HCT116 (cell line): ENCODE results near the gene COL8A2. TPM values are rescaled to one million over a fixed set of nuclear protein-coding genes. Genes with fewer than 3 reads are reported as not detected.

Source experiments
- ATAC-seq: fragments of 200-7000 bp; cut with Tn5 transposase; 2 replicates; pipeline ENCODE4 v1.9.1; 2020; ENCODE audit warnings: mild to moderate bottlenecking, moderate library complexity
- BruUV-seq: library from RNA; stranded (reverse); fragments of 400-500 nt; replicated peaks from 2 replicates; lab custom pipeline; 2021; lab: Mats Ljungman, UMichigan
- CTCF ChIA-PET: fragments of 300-600 bp; sonication (Branson Sonifier 250); formaldehyde crosslinking; loops from one replicate; lab custom pipeline; 2021; ENCODE audit warnings: antibody characterized with exemption; lab: Charles Lee
- POLR2A ChIA-PET: fragments of 300-600, 350-600 bp; sonication (Branson Sonifier 250); formaldehyde crosslinking; loops from one replicate; lab custom pipeline; 2021; ENCODE audit warnings: antibody characterized with exemption; lab: Charles Lee
- RAD21 ChIA-PET, 2 experiments: fragments of 300-600 bp; sonication (Branson Sonifier 250); formaldehyde crosslinking; loops; one replicate each; lab custom pipeline; 2023; ENCODE audit warnings: low total read pairs in 2 of 2; ENCODE audit not compliant: uncharacterized antibody in 2 of 2, unreplicated experiment in 2 of 2, low non-redundant PET in 1 of 2; lab: Charles Lee
- DNase-seq: peaks from one replicate; pipeline ENCODE4 v3.0.0-alpha.2; 2010; ENCODE audit warnings: low read depth, low spot score
- H2AFZ ChIP-seq: fragments of 200-600 bp; shearing (Covaris generic), sonication (generic); 2 replicates; pipeline ENCODE4 v1.6.1; 2017; ENCODE audit warnings: low read depth, mixed run types, mixed read lengths, antibody characterized with exemption, low read length; ENCODE audit not compliant: poor library complexity, severe bottlenecking
- H3K27ac ChIP-seq: 2 replicates; pipeline ENCODE4 v1.5.1; 2012; ENCODE audit warnings: low read depth, low read length
- H3K27me3 ChIP-seq: fragments of 200-600 bp; sonication (generic); 2 replicates; pipeline ENCODE4 v1.6.1; 2016; ENCODE audit warnings: mixed run types, low read length, mixed read lengths; ENCODE audit not compliant: insufficient read depth
- H3K36me3 ChIP-seq, 2 experiments: fragments of 200-500 bp in 1 of 2; fragments of 200-600 bp in 1 of 2; sonication (Bioruptor generic) in 1 of 2; sonication (generic) in 1 of 2; 2 replicates each; pipeline versions ENCODE4 v1.5.1 to v1.6.1; 2014 to 2016; ENCODE audit warnings: low read length in 2 of 2, inconsistent platforms in 1 of 2, mixed read lengths in 1 of 2, mixed run types in 1 of 2; ENCODE audit not compliant: insufficient read depth in 2 of 2, control insufficient read depth in 1 of 2
- H3K4me1 ChIP-seq, 2 experiments: fragments of 200-600 bp in 1 of 2; sonication (generic) in 1 of 2; 2 replicates each; pipeline versions ENCODE4 v1.5.1 to v1.6.1; 2012 to 2017; ENCODE audit warnings: low read length in 2 of 2, inconsistent platforms in 1 of 2, mild to moderate bottlenecking in 1 of 2, mixed read lengths in 1 of 2, mixed run types in 1 of 2, moderate library complexity in 1 of 2; ENCODE audit not compliant: insufficient read depth in 2 of 2, control insufficient read depth in 1 of 2
- H3K4me2 ChIP-seq: fragments of 200-600 bp; sonication (generic); 2 replicates; pipeline ENCODE4 v1.6.1; 2017; ENCODE audit warnings: mixed run types, low read length, mixed read lengths
- H3K4me3 ChIP-seq, 2 experiments: fragments of 200-600 bp in 1 of 2; sonication (generic) in 1 of 2; replicated peaks in 1 of 2; 2 replicates each; pipeline ENCODE4 v1.5.1; 2011 to 2016; ENCODE audit warnings: low read length in 2 of 2, control low read depth in 1 of 2, low read depth in 1 of 2, mild to moderate bottlenecking in 1 of 2, mixed read lengths in 1 of 2, mixed run types in 1 of 2
- H3K79me2 ChIP-seq: fragments of 200-600 bp; sonication (generic); 2 replicates; pipeline ENCODE4 v1.6.1; 2017; ENCODE audit warnings: mild to moderate bottlenecking, mixed run types, low read length, moderate library complexity, mixed read lengths; ENCODE audit not compliant: insufficient read depth
- H3K9ac ChIP-seq: fragments of 200-600 bp; sonication (generic); 2 replicates; pipeline ENCODE4 v1.6.1; 2016; ENCODE audit warnings: low read length, mixed read lengths
- H3K9me2 ChIP-seq: fragments of 200-600 bp; sonication (generic), shearing (Covaris generic); 2 replicates; pipeline ENCODE4 v1.6.1; 2017; ENCODE audit warnings: mixed run types, mild to moderate bottlenecking, moderate library complexity; ENCODE audit not compliant: insufficient read depth
- H3K9me3 ChIP-seq, 2 experiments: fragments of 200-500 bp in 1 of 2; fragments of 200-600 bp in 1 of 2; sonication (Bioruptor generic) in 1 of 2; sonication (generic) in 1 of 2; 2 replicates each; pipeline ENCODE4 v1.6.1; 2014 to 2017; ENCODE audit warnings: low read length in 2 of 2, mixed read lengths in 2 of 2, inconsistent platforms in 1 of 2, low read depth in 1 of 2, mild to moderate bottlenecking in 1 of 2, mixed run types in 1 of 2, moderate library complexity in 1 of 2; ENCODE audit not compliant: control insufficient read depth in 1 of 2, insufficient read depth in 1 of 2
- H4K20me1 ChIP-seq: fragments of 200-600 bp; sonication (generic), shearing (Covaris generic); 2 replicates; pipeline ENCODE4 v1.6.1; 2017; ENCODE audit warnings: mixed run types, mild to moderate bottlenecking, moderate library complexity; ENCODE audit not compliant: insufficient read depth
- CBX3 ChIP-seq: IDR thresholded peaks from 2 replicates; pipeline ENCODE4 v1.6.1; 2012; ENCODE audit warnings: low read depth
- EZH2 ChIP-seq: fragments of 200-600 bp; sonication (generic); IDR thresholded peaks from 2 replicates; pipeline ENCODE4 v1.6.1; 2017; ENCODE audit warnings: antibody characterized with exemption, mixed run types
- FOSL1 ChIP-seq: IDR thresholded peaks from 2 replicates; pipeline ENCODE4 v1.6.1; 2012; ENCODE audit warnings: low read depth
- RAD21 ChIP-seq: IDR thresholded peaks from 2 replicates; pipeline ENCODE4 v1.6.1; 2012; ENCODE audit warnings: low read depth, mild to moderate bottlenecking
- SRF ChIP-seq: IDR thresholded peaks from 2 replicates; pipeline ENCODE4 v1.6.1; 2012; ENCODE audit warnings: low read depth
- YY1 ChIP-seq: IDR thresholded peaks from 2 replicates; pipeline ENCODE4 v1.6.1; 2011; ENCODE audit warnings: low read length, low read depth, moderate library complexity, mild to moderate bottlenecking; ENCODE audit not compliant: insufficient replicate concordance; ENCODE audit errors: extremely low read depth
- intact Hi-C: fragments of 100-400 bp; cut with micrococcal nuclease; formaldehyde crosslinking; loops from 2 replicates; pipeline ENCODE4 v1.10.0; 2022
- total RNA-seq: library from RNA; stranded (reverse); gene quantifications from one replicate; pipeline ENCODE4 v1.2.1, GENCODE V29; 2021; ENCODE audit not compliant: unreplicated experiment
- TF ChIP-seq, protein P1 (sequence below): IDR thresholded peaks from 2 replicates; pipeline ENCODE4 v1.6.1; 2012; ENCODE audit warnings: low read depth
- TF ChIP-seq, protein P2 (sequence below): IDR thresholded peaks from 2 replicates; pipeline ENCODE4 v1.6.1; 2012

Gene COL8A2
- total RNA-seq, 1 experiment from 2014 or later: 0.05 TPM

DNA sequence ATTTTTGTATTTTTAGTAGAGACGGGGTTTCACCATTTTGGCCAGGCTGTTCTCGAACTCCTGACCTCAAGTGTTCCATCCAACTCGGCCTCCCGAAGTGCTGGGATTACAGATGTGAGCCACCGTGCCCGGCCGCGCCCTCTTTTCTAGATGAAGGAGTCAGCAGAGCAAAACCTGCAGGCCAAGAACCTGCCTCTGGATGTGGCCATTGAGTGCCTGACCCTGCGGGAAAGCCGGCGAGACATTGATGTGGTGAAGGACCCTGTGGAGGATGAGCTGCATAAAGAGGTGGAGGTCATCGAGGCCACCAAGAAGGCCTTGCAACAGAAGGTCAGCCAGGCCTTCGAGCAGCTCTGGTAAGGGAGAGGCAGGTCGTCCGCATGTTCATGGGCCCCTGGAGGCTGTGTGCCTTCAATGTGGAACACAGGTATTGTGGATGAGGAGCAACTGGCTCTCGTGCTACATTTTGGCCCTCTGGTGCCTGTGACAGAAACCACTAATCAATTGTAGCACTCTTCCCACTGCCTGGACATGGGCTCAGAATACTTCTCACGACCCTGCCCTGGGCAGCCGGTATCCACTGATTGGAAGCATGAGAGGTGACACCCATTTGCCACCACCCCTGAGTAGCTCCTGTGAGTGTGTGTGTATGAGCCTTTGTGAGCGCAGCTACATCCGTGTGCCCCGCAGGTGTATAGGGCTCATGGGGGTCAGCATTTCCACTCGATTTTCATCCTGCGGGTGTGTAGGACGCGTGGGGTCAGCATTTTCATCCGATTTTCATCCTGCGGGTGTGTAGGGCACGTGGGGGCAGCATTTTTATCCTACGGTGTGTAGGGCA is 39.1 kb downstream of the COL8A2 start (continued):
- TF ChIP-seq YY1: no peak
- TF ChIP-seq, all 23 proteins: peak for 0

DNA sequence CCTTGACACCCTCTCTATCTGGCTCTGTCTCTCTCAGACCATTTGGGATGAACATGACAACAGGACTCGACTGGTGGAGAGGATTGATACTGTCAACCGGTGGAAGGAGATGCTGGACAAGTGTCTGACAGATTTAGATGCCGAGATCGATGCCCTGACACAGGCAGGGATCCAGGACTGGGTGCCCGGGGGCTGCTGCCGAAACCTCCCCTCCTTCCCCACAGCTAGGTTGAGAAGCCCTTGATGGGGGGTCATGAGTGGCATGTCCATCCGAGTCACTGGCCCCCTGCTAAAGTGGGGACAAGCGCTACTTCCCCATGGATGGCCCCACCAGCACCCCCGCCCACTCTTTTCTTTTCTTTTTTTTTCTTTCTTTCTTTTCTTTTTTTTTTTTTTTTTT is 39.9 kb downstream of the COL8A2 start:
- H4K20me1 ChIP-seq: no peaks in the 10 kb centered on the region
- H3K4me1 ChIP-seq: peaks cover 0 to 17% of the 10 kb centered on the region in 2 experiments; a peak in 2 of 4 replicates
- RAD21 ChIA-PET: no interaction called here
- no peak overlapping the region for H3K4me3 ChIP-seq
- H3K27ac ChIP-seq: no peak overlapping the region
- no peak for DNase-seq
- no peaks in the 10 kb centered on the region for H3K9me3 ChIP-seq
- H2AFZ ChIP-seq: no peak overlapping the region
- H3K36me3 ChIP-seq: no peaks in the 10 kb centered on the region
- H3K27me3 ChIP-seq: no peaks in the 10 kb centered on the region
- no TSS peak for BruUV-seq
- no peak overlapping the region for H3K4me2 ChIP-seq
- no peak overlapping the region for H3K9ac ChIP-seq
- no peak for TF ChIP-seq EZH2
- no peak for TF ChIP-seq FOSL1
- TF ChIP-seq, protein P1, sequence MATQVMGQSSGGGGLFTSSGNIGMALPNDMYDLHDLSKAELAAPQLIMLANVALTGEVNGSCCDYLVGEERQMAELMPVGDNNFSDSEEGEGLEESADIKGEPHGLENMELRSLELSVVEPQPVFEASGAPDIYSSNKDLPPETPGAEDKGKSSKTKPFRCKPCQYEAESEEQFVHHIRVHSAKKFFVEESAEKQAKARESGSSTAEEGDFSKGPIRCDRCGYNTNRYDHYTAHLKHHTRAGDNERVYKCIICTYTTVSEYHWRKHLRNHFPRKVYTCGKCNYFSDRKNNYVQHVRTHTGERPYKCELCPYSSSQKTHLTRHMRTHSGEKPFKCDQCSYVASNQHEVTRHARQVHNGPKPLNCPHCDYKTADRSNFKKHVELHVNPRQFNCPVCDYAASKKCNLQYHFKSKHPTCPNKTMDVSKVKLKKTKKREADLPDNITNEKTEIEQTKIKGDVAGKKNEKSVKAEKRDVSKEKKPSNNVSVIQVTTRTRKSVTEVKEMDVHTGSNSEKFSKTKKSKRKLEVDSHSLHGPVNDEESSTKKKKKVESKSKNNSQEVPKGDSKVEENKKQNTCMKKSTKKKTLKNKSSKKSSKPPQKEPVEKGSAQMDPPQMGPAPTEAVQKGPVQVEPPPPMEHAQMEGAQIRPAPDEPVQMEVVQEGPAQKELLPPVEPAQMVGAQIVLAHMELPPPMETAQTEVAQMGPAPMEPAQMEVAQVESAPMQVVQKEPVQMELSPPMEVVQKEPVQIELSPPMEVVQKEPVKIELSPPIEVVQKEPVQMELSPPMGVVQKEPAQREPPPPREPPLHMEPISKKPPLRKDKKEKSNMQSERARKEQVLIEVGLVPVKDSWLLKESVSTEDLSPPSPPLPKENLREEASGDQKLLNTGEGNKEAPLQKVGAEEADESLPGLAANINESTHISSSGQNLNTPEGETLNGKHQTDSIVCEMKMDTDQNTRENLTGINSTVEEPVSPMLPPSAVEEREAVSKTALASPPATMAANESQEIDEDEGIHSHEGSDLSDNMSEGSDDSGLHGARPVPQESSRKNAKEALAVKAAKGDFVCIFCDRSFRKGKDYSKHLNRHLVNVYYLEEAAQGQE: no peak
- TF ChIP-seq SRF: no peak
- TF ChIP-seq RAD21: no peak
- no peak for TF ChIP-seq CBX3
- TF ChIP-seq, protein P2, sequence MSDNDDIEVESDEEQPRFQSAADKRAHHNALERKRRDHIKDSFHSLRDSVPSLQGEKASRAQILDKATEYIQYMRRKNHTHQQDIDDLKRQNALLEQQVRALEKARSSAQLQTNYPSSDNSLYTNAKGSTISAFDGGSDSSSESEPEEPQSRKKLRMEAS: no peak
- ATAC-seq: no peak
- CTCF ChIA-PET: no interaction called here
- POLR2A ChIA-PET: no interaction called here
- peaks cover 13% of the 10 kb centered on the region for H3K79me2 ChIP-seq
- no peaks in the 10 kb centered on the region for H3K9me2 ChIP-seq
- intact Hi-C loops: loop anchor here (10.0 kb wide), 1 partner anchor 230 kb away; no protein-coding TSS in a partner anchor
